Brain microvascular endothelial cell (primary cell): ENCODE data around the gene CCDC7.

Experiments
- DNase-seq: peaks from one replicate; pipeline ENCODE4 v3.0.0-alpha.2; 2020
- H3K27ac ChIP-seq: fragments of 250-450 bp; sonication (Bioruptor Pico); 2 replicates; pipeline ENCODE4 v1.5.1; 2020; ENCODE audit warnings: mild to moderate bottlenecking, moderate library complexity
- H3K27me3 ChIP-seq: fragments of 250-450 bp; sonication (Bioruptor Pico); replicated peaks from 2 replicates; pipeline ENCODE4 v1.5.1; 2020; ENCODE audit warnings: mild to moderate bottlenecking
- H3K36me3 ChIP-seq: fragments of 250-450 bp; sonication (Bioruptor Pico); replicated peaks from 2 replicates; pipeline ENCODE4 v1.5.1; 2020; ENCODE audit warnings: mild to moderate bottlenecking
- H3K4me3 ChIP-seq: 2 replicates; pipeline ENCODE4 v1.5.1; 2011; ENCODE audit warnings: low read depth, mild to moderate bottlenecking, control low read depth, low read length, moderate library complexity
- CTCF ChIP-seq: IDR thresholded peaks from 2 replicates; pipeline ENCODE4 v1.5.1; 2011; ENCODE audit warnings: low read depth, mild to moderate bottlenecking, moderate library complexity, low read length, control low read depth, inconsistent platforms; ENCODE audit errors: missing control alignments
- in situ Hi-C: cut with HindIII; loops from 2 replicates; pipeline ENCODE4 v1.10.0; 2017; ENCODE audit warnings: low sequenced_read_pairs, low pct_ligation_motif_present

Gene CCDC7

GRCh38 chr10:32417911-32418547 lies 27.9 kb upstream of the CCDC7 start:
- H3K36me3 ChIP-seq = no peaks in the 10 kb centered on the region
- peak overlapping the region; percentile 67 for H3K27ac ChIP-seq
- H3K4me3 ChIP-seq = no peak overlapping the region
- H3K27me3 ChIP-seq = no peaks in the 10 kb centered on the region
- in situ Hi-C loops = no loop called here
- no peak for TF ChIP-seq CTCF
- peak; percentile 54 for DNase-seq

DNA sequence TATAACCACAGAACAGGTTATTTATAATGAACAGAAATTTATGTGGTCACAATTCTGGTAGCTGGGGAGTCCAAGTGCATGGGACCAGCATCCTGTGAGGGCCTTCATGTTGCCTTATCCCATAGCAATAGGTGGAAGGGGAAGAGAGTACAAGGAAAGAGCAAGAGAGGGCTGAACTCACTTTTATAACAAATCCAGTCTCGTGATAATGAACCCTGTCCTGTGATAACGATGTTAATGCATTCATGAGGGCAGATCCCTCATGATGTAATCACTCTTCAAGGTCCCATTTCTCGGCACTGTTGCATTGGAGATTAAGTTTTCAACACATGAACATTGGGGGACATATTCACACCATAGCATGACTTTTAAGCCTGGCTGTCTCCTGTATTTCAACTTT lies 27.4 kb upstream of the CCDC7 start:
- TF ChIP-seq CTCF = no peak
- H3K4me3 ChIP-seq = no peak overlapping the region
- H3K36me3 ChIP-seq = no peaks in the 10 kb centered on the region
- in situ Hi-C loops = no loop called here
- no peaks in the 10 kb centered on the region for H3K27me3 ChIP-seq
- no peak for DNase-seq
- no peak overlapping the region for H3K27ac ChIP-seq

DNA sequence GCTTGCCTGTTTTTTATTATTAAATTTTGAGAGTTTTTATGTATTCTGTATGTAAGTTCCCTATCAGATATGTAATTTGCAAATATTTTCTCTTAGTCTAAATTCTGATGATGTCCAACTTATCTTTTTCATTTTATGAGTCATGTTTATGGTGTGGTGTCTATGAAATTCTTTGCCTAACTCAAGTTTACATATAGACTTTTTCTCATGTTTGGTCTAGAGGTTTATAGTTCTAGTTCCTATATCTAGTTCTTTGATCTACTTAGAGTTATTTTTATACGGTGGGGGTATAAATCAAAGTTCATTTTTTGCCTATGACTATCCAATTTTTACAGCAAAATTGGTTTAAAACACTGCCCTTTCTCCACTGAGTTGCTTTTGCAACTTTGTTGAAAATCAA lies 26.3 kb upstream of the CCDC7 start:
- H3K4me3 ChIP-seq = no peak overlapping the region
- no peak overlapping the region for H3K27ac ChIP-seq
- H3K27me3 ChIP-seq = no peaks in the 10 kb centered on the region
- in situ Hi-C loops = no loop called here
- H3K36me3 ChIP-seq = no peaks in the 10 kb centered on the region
- DNase-seq = no peak
- no peak for TF ChIP-seq CTCF

DNA sequence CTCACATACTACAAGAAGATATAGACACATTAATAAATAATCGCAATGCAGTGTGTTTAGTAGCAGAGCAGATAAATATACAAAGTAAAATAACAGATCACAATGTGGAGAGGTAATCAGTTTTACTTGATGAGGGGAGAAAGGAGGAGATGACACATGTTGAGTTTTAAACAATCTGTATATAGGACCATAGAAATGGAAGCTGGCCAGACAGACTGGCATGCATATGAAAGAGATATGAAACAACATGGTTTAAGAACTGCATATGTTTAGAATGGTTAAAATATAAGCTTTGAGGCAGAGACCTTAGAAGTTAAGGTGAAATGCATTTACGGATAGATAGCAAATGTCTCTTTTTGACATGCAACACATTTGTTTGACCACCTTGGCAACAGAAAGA lies 19.8 kb upstream of the CCDC7 start:
- DNase-seq = no peak

GRCh38 chr10:32433542-32433941 lies 12.4 kb upstream of the CCDC7 start:
- TF ChIP-seq CTCF = no peak
- Histone ChIP-seq H3K4me3 (no peak overlapping the region), H3K27ac (no peak overlapping the region), H3K27me3 (no peaks in the 10 kb centered on the region), H3K36me3 (no peaks in the 10 kb centered on the region)
- in situ Hi-C loops = no loop called here
- no peak for DNase-seq

More for the DNA sequence above, 19.8 kb upstream of the CCDC7 start:
- in situ Hi-C loops = no loop called here
- no peak for TF ChIP-seq CTCF
- no peak overlapping the region for H3K27ac ChIP-seq
- H3K36me3 ChIP-seq = no peaks in the 10 kb centered on the region
- H3K4me3 ChIP-seq = no peak overlapping the region
- H3K27me3 ChIP-seq = no peaks in the 10 kb centered on the region

GRCh38 chr10:32436215-32436614 lies 9.7 kb upstream of the CCDC7 start:
- Histone ChIP-seq H3K27ac (no peak overlapping the region), H3K36me3 (no peaks in the 10 kb centered on the region), H3K4me3 (no peak overlapping the region), H3K27me3 (no peaks in the 10 kb centered on the region)
- in situ Hi-C loops = no loop called here
- no peak for DNase-seq
- no peak for TF ChIP-seq CTCF
